K562 (cell line): ENCODE results near the gene TKT. TPM values are rescaled to one million over a fixed set of nuclear protein-coding genes. Genes with fewer than 3 reads are reported as not detected.

Experiments used
- ATAC-seq: fragments of 200-7000 bp; cut with Tn5 transposase; 3 replicates; pipeline ENCODE4 v1.9.1; 2020; ENCODE audit warnings: moderate library complexity
- BruUV-seq: library from RNA; stranded (reverse); fragments of 400-500 nt; replicated peaks from 2 replicates; lab custom pipeline; 2021; lab: Mats Ljungman, UMichigan
- CTCF ChIA-PET: fragments of 300-600 bp; formaldehyde crosslinking; extraction: SDS; loops from one replicate; lab custom pipeline; 2021; ENCODE audit warnings: low intra/inter-chr PET ratio; lab: Yijun Ruan, JAX
- POLR2A ChIA-PET: fragments of 300-600, 350-650 bp; sonication (Branson Sonifier 250); formaldehyde crosslinking; extraction: SDS; loops from one replicate; lab custom pipeline; 2021; ENCODE audit warnings: antibody characterized with exemption, inconsistent platforms; lab: Yijun Ruan, JAX
- DNase-seq, 4 experiments: peaks; one replicate each; pipeline versions ENCODE4 v3.0.0 to v3.0.0-alpha.2; 2011 to 2018; ENCODE audit warnings: low spot score in 3 of 4, mixed read lengths in 3 of 4; ENCODE audit errors: extremely low read depth in 1 of 4
- FAIRE-seq: peaks from 2 replicates; lab custom pipeline; 2011; peaks lifted over from hg19 to GRCh38; lab: Jason Lieb, UNC
- H2AFZ ChIP-seq: 2 replicates; pipeline ENCODE4 v1.6.0; 2011; ENCODE audit warnings: low read depth, low read length, control low read depth, inconsistent platforms
- H3K27ac ChIP-seq: fragments of 200-600 bp; 3 replicates; pipeline ENCODE4 v1.8.0; 2011; ENCODE audit warnings: low read depth, mild to moderate bottlenecking, control low read depth, inconsistent platforms, low read length, moderate library complexity, mixed read lengths; ENCODE audit errors: extremely low read depth
- H3K27me3 ChIP-seq, 2 experiments: fragments of 300-600 bp in 1 of 2; 2 replicates in 1 of 2; 3 replicates in 1 of 2; pipeline versions ENCODE4 v1.6.0 to v1.8.0; 2011; ENCODE audit warnings: inconsistent platforms in 2 of 2, low read length in 2 of 2, mild to moderate bottlenecking in 1 of 2, mixed read lengths in 1 of 2, moderate library complexity in 1 of 2; ENCODE audit not compliant: control insufficient read depth in 2 of 2, insufficient read depth in 2 of 2
- H3K36me3 ChIP-seq: fragments of 300-600 bp; 3 replicates; pipeline ENCODE4 v1.8.0; 2011; ENCODE audit warnings: mild to moderate bottlenecking, low read length, inconsistent platforms; ENCODE audit not compliant: control insufficient read depth, insufficient read depth
- H3K4me1 ChIP-seq, 2 experiments: fragments of 200-600 bp in 1 of 2; replicated peaks in 1 of 2; 2 replicates in 1 of 2; 3 replicates in 1 of 2; pipeline versions ENCODE4 v1.5.1 to v1.8.0; 2011; ENCODE audit warnings: inconsistent platforms in 2 of 2, low read length in 2 of 2, mild to moderate bottlenecking in 1 of 2, mixed read lengths in 1 of 2, moderate library complexity in 1 of 2; ENCODE audit not compliant: control insufficient read depth in 2 of 2, insufficient read depth in 2 of 2
- H3K4me2 ChIP-seq: 2 replicates; pipeline ENCODE4 v1.6.1; 2011; ENCODE audit warnings: low read length, control low read depth, inconsistent platforms, mixed read lengths; ENCODE audit not compliant: insufficient read depth
- H3K4me3 ChIP-seq: fragments of 200-600 bp; sonication (generic), shearing (Covaris generic); 2 replicates; pipeline ENCODE4 v1.5.1; 2016; ENCODE audit warnings: control low read depth, inconsistent platforms
- H3K79me2 ChIP-seq: fragments of 200-600 bp; 3 replicates; pipeline ENCODE4 v1.8.0; 2011; ENCODE audit warnings: low read length, inconsistent platforms; ENCODE audit not compliant: control insufficient read depth, insufficient read depth
- H3K9ac ChIP-seq, 2 experiments: 2 replicates each; pipeline versions ENCODE4 v1.6.0 to v1.6.1; 2011; ENCODE audit warnings: low read depth in 2 of 2, low read length in 2 of 2, control low read depth in 1 of 2, inconsistent platforms in 1 of 2, mild to moderate bottlenecking in 1 of 2, mixed read lengths in 1 of 2; ENCODE audit not compliant: insufficient read depth in 1 of 2
- H3K9me1 ChIP-seq: one replicate; pipeline ENCODE4 v1.6.0; 2011; ENCODE audit warnings: inconsistent platforms, mild to moderate bottlenecking, low read length, moderate library complexity; ENCODE audit not compliant: control insufficient read depth, insufficient read depth
- H3K9me3 ChIP-seq: replicated peaks from 2 replicates; pipeline ENCODE4 v1.5.1; 2011; ENCODE audit warnings: low read depth, low read length, inconsistent platforms; ENCODE audit not compliant: control insufficient read depth, insufficient read depth
- H4K20me1 ChIP-seq: replicated peaks from 2 replicates; pipeline ENCODE4 v1.6.1; 2011; ENCODE audit warnings: low read length, inconsistent platforms, mixed read lengths; ENCODE audit not compliant: control insufficient read depth, insufficient read depth
- HMGN3 ChIP-seq: IDR thresholded peaks from 2 replicates; pipeline ENCODE4 v1.6.1; 2011; ENCODE audit warnings: borderline replicate concordance, low read depth, mild to moderate bottlenecking, mixed read lengths, low read length; ENCODE audit not compliant: insufficient read length; ENCODE audit errors: extremely low read depth
- IRF2 ChIP-seq: sonication (generic); formaldehyde crosslinking; IDR thresholded peaks from 2 replicates; pipeline ENCODE4 v1.8.1; 2022; ENCODE audit warnings: mild to moderate bottlenecking, missing genetic modification reagents
- MECOM ChIP-seq: fragments of 250-450 bp; sonication (Bioruptor Pico); IDR thresholded peaks from 2 replicates; pipeline ENCODE4 v1.8.0; 2022; ENCODE audit warnings: inconsistent platforms
- TAF9B ChIP-seq: fragments of 450-650 bp; IDR thresholded peaks from 2 replicates; pipeline ENCODE4 v1.6.1; 2018; ENCODE audit warnings: mild to moderate bottlenecking; ENCODE audit not compliant: partially characterized antibody
- ZNF282 ChIP-seq: sonication (generic); formaldehyde crosslinking; IDR thresholded peaks from 2 replicates; pipeline ENCODE4 v1.8.1; 2023; ENCODE audit warnings: missing genetic modification reagents
- ZNF3 ChIP-seq: fragments of 250-450 bp; sonication (Bioruptor Pico); IDR thresholded peaks from 2 replicates; pipeline ENCODE4 v1.5.0; 2021; ENCODE audit warnings: mild to moderate bottlenecking, moderate library complexity
- ZNF76 ChIP-seq: fragments of 250-450 bp; sonication (Bioruptor Pico); IDR thresholded peaks from 2 replicates; pipeline ENCODE4 v1.4.0; 2020; ENCODE audit warnings: mild to moderate bottlenecking, moderate library complexity, borderline replicate concordance
- WGBS: fragments of 100-300 bp; shearing (Covaris generic); methylation state at CpG from one replicate; pipeline ENCODE4 v1.1.6; 2016; ENCODE audit warnings: low coverage, mixed read lengths; ENCODE audit not compliant: insufficient coverage; ENCODE audit errors: missing lambda C conversion rate; 5-methylcytosine and 5-hydroxymethylcytosine counted together
- in situ Hi-C: fragments of 300-500 bp; cut with MboI; formaldehyde crosslinking; loops from 4 replicates; pipeline ENCODE4 v1.15.0; 2018; ENCODE audit warnings: inconsistent platforms, mixed read lengths
- intact Hi-C: fragments of 100-400 bp; cut with micrococcal nuclease; formaldehyde crosslinking; loops from 2 replicates; pipeline ENCODE4 v1.14.2; 2022
- polyA plus RNA-seq, 8 experiments: library from polyadenylated mRNA; depleted of rRNA in 4 of 8; stranded (reverse) in 5 of 8; unstranded in 3 of 8; fragments of >200 nt; fragmentation: Nextera tagmentation in 2 of 8; fragmentation: Illumina TruSeq in 1 of 8; extraction: Ambion mirVana in 2 of 8; extraction: Trizol in 1 of 8; gene quantifications; 2 replicates each; pipeline versions ENCODE4 v1.2.1 to v1.2.3, GENCODE V29; 2011 to 2014; ENCODE audit warnings: inconsistent platforms in 1 of 8, missing spikeins in 1 of 8
- total RNA-seq, 7 experiments: library from RNA; depleted of rRNA in 6 of 7; stranded (reverse); fragments of >200 nt in 6 of 7; fragmentation: Illumina TruSeq in 2 of 7; extraction: Trizol in 2 of 7; gene quantifications; 2 replicates each; pipeline versions ENCODE4 v1.2.1 to v1.2.3, GENCODE V29; 2011 to 2021; ENCODE audit warnings: low replicate concordance in 1 of 7
- TF ChIP-seq, protein P1 (sequence below): IDR thresholded peaks from 2 replicates; pipeline ENCODE4 v1.6.1; 2012; ENCODE audit warnings: low read depth, low read length, improper control_type of control experiment, borderline replicate concordance
- TF ChIP-seq, protein P2 (sequence below): fragments of 450-650 bp; conservative IDR thresholded peaks from 2 replicates; pipeline ENCODE4 v1.6.1; 2016; ENCODE audit warnings: missing genetic modification characterization, low read depth, mild to moderate bottlenecking, missing compliant biosample characterization, moderate library complexity
- TF ChIP-seq, protein P3 (sequence below): fragments of 150-350 bp; conservative IDR thresholded peaks from 2 replicates; pipeline ENCODE4 v1.6.1; 2014; ENCODE audit warnings: low read length

The TKT gene
- total and polyA plus RNA-seq, 9 of the 15 experiments (the other 6 are each of a cell fraction or from before 2014, with no cell fraction given): 58.1 to 401 (median 187) TPM

DNA sequence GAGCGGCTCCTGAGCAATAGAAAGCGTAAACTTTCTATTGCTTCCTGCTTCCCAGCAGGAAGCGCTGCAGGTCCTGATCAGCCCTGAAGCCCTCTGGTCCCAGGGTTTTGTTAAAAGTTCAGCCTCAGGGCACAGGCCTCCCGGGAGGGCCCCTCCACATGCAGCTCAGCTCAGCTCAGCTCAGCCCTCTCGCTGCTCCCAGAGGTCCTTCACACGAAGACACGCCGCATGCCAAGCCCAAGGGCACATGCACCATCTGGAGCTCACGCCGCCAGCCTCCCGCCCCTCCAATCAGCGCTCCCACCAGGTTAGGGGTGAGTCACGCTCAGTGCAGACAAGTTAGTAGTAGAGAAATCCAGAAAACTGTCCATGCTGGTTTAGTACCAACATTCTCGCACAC is 12.7 kb downstream of the TKT start:
- TF ChIP-seq IRF2 (no peak), ZNF282 (no peak), HMGN3 (no peak), TAF9B (no peak), MECOM (CRISPR knock-in tag) (no peak), ZNF3 (CRISPR knock-in tag) (no peak), ZNF76 (CRISPR knock-in tag) (no peak)
- TF ChIP-seq, protein P1, sequence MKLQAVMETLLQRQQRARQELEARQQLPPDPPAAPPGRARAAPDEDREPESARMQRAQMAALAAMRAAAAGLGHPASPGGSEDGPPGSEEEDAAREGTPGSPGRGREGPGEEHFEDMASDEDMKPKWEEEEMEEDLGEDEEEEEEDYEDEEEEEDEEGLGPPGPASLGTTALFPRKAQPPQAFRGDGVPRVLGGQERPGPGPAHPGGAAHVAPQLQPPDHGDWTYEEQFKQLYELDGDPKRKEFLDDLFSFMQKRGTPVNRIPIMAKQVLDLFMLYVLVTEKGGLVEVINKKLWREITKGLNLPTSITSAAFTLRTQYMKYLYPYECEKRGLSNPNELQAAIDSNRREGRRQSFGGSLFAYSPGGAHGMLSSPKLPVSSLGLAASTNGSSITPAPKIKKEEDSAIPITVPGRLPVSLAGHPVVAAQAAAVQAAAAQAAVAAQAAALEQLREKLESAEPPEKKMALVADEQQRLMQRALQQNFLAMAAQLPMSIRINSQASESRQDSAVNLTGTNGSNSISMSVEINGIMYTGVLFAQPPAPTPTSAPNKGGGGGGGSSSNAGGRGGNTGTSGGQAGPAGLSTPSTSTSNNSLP: no peak
- TF ChIP-seq, protein P2, sequence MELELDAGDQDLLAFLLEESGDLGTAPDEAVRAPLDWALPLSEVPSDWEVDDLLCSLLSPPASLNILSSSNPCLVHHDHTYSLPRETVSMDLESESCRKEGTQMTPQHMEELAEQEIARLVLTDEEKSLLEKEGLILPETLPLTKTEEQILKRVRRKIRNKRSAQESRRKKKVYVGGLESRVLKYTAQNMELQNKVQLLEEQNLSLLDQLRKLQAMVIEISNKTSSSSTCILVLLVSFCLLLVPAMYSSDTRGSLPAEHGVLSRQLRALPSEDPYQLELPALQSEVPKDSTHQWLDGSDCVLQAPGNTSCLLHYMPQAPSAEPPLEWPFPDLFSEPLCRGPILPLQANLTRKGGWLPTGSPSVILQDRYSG (tag): no peak
- TF ChIP-seq, protein P3, sequence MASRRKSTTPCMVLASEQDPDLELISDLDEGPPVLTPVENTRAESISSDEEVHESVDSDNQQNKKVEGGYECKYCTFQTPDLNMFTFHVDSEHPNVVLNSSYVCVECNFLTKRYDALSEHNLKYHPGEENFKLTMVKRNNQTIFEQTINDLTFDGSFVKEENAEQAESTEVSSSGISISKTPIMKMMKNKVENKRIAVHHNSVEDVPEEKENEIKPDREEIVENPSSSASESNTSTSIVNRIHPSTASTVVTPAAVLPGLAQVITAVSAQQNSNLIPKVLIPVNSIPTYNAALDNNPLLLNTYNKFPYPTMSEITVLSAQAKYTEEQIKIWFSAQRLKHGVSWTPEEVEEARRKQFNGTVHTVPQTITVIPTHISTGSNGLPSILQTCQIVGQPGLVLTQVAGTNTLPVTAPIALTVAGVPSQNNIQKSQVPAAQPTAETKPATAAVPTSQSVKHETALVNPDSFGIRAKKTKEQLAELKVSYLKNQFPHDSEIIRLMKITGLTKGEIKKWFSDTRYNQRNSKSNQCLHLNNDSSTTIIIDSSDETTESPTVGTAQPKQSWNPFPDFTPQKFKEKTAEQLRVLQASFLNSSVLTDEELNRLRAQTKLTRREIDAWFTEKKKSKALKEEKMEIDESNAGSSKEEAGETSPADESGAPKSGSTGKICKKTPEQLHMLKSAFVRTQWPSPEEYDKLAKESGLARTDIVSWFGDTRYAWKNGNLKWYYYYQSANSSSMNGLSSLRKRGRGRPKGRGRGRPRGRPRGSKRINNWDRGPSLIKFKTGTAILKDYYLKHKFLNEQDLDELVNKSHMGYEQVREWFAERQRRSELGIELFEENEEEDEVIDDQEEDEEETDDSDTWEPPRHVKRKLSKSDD: no peak
- DNase-seq (no peak), ATAC-seq (no peak), FAIRE-seq (no peak)
- Histone ChIP-seq H3K27me3 (no peaks in the 10 kb centered on the region), H3K79me2 (peaks cover 68% of the 10 kb centered on the region), H2AFZ (no peak overlapping the region), H3K36me3 (peaks cover 82% of the 10 kb centered on the region; the same call in 2 of the 3 replicates), H3K9me1 (no peaks in the 10 kb centered on the region), H3K9me3 (no peaks in the 10 kb centered on the region), H3K4me1 (peaks cover 4 to 23% of the 10 kb centered on the region in 2 experiments; a peak in 4 of 5 replicates), H3K27ac (no peak overlapping the region), H3K4me3 (no peak overlapping the region), H3K9ac (peak overlapping the region in 1 of 2 experiments; percentile 14; a peak in 1 of 4 replicates), H4K20me1 (peaks cover 30% of the 10 kb centered on the region), H3K4me2 (no peak overlapping the region)
- in situ Hi-C loops: no loop called here
- POLR2A ChIA-PET: interaction anchor here (1.3 kb wide), 1 partner anchor 12 kb away, joined by 3 read pairs; no protein-coding TSS in a partner anchor
- WGBS: 89% methylated on average over 9 of the region's 14 CpGs
- intact Hi-C loops: no loop called here
- BruUV-seq: no TSS peak
- CTCF ChIA-PET: no interaction called here
